GM21529 (cell line): ENCODE measurements around the gene PHF5A.

Experiments
- ATAC-seq: cut with Tn5 transposase; IDR thresholded peaks from one replicate; pipeline ENCODE4 v1.9.1; 2021; ENCODE audit not compliant: unreplicated experiment

Gene PHF5A

GRCh38 chr22:41468381-41469217, at the start of gene PHF5A, which contains the start of gene ACO2:
TSS of gene PHF5A (minus strand) at chr22:41468692. CDS start at chr22:41468653, 39 bp downstream.
TSS of gene ACO2 (plus strand) at chr22:41469117. CDS start at chr22:41469147, 30 bp downstream.
- peak; percentile 83 for ATAC-seq

- no peak for ATAC-seq
Measured at GRCh38 chr22:41518048-41518347, 49.5 kb upstream of the PHF5A start.

GRCh38 chr22:41517172-41518047, 48.9 kb upstream of the PHF5A start:
- no peak for ATAC-seq

DNA sequence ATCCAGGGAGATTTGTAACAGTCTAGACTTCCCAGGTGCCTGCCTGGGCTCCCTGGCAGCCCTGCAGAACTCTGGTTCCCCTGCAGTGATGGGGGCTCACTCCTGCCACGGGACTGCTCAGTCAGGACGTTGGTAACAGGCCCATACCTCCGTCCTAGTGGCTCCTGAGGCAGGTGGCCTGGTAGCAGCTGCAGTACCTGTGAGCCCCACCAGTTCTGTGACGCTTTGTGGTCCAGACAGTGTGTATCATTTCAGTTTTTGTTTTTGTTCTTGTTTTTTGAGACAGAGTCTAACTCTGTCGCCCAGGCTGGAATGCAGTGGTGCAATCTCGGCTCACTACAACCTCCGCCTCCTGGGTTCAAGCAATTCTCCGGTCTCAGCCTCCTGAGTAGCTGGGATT, 48.0 kb upstream of the PHF5A start:
- no peak for ATAC-seq

DNA sequence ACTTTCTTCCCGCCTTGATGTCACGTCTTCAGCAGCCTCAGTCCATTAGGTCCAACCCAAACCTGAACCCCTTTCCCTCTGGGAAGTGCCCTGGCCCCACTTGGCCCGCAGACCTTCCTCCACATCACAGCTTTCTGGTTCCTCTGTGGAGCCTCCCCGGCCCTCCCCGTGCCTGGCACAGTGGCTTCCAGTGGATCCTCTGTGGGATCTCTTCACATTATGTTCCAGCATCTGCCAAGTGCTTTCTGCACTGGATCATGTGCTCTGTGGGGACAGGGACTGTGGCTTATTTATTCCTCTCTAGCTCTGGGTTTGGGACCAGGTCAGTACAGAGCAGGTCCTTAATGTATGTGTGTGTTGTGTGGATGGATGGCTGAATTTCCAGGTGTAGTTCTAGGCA, 44.9 kb upstream of the PHF5A start:
- ATAC-seq = no peak

GRCh38 chr22:41512421-41513194, 44.1 kb upstream of the PHF5A start:
- ATAC-seq = no peak

- ATAC-seq = no peak
Measured at GRCh38 chr22:41511521-41511968, 43.1 kb upstream of the PHF5A start.

- no peak for ATAC-seq
Measured at GRCh38 chr22:41508770-41509170, 40.3 kb upstream of the PHF5A start.

- no peak for ATAC-seq
Measured at GRCh38 chr22:41507330-41508063, 39.0 kb upstream of the PHF5A start.

GRCh38 chr22:41505511-41506220, 37.2 kb upstream of the PHF5A start:
- no peak for ATAC-seq

DNA sequence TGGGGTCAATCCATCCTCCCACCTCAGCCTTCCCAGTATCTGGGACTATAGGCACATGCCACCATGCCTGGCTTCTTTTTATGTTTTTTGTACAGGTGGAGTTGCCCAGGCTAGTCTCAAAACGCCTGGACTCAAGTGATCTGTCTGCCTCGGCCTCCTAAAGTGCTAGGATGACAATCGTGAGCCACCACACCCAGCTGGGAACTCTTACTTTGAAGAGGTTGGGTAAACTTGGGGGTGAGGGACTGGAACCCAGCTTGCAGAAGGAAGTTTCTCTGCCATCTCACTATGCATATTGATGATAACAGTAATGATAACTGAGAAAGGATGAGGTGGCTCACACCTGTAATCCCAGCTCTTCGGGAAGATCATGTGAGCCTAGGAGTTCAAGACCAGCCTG, 36.3 kb upstream of the PHF5A start:
- ATAC-seq = no peak

DNA sequence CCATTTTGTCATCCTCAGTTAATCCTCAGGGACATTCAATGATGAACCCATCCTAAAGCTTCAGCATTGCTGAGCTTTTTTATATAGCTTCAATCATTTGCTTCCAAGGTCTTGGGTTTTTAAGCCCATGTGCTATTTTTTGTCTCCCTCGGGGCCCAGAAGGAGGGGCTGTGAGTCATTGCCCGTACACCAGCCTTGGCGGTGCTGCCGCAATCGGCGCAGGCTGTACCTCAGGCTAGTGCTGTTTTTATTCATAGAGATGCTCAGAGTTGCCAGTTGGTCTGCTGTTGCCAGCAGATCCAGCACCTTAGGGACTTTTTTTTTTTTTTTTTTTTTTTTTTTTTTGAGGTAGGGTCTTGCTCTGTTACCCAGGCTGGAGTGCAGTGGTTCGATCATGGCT, 35.9 kb upstream of the PHF5A start:
- ATAC-seq = no peak

GRCh38 chr22:41501209-41501608, 32.7 kb upstream of the PHF5A start:
- ATAC-seq = no peak

DNA sequence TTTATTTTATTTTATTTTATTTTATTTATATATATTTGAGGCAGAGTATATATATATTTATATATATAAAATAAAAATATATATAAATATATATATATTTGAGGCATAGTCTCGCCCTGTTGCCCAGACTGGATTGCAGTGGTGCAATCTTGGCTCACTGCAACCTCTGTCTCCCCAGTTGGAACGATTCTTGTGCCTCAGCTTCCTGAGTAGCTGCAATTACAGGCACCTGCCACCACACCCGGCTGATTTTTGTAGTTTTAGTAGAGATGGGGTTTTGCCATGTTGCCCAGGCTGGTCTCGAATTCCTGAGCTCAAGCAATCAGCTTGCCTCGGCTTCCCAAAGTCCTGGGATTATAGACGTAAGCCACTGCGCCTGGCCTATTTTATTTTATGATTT, 31.8 kb upstream of the PHF5A start:
- no peak for ATAC-seq

DNA sequence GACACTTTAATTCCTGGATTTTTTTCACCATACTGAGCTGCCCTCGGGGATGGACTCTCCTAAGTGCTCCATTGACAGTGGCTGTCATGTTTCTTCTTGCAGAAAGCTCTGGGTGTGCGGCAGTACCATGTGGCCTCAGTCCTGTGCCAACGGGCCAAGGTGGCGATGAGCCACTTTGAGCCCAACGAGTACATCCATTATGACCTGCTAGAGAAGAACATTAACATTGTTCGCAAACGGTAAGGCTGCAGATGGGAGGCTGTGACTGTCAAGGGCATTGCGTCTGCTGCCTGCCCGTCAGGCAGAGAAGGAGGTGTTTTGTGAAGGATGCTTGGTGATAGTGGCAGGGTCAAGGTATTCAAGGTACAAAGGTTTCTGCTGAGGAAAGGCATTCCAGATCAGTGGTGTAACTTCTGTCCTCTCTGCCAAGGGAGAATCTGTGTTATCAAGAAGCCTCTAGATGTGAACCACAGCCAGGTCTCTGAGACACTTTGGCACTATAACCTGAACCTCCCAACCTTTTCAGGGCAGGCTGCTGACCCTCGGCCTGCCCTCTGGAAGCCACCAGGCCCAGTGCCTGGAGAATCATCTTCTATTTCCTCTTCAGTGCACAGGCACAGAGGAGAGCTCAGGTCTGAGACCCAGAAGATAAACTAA, 31.3 kb upstream of the PHF5A start:
- no peak for ATAC-seq

- ATAC-seq = no peak
Measured at GRCh38 chr22:41498303-41498835, 29.9 kb upstream of the PHF5A start.

DNA sequence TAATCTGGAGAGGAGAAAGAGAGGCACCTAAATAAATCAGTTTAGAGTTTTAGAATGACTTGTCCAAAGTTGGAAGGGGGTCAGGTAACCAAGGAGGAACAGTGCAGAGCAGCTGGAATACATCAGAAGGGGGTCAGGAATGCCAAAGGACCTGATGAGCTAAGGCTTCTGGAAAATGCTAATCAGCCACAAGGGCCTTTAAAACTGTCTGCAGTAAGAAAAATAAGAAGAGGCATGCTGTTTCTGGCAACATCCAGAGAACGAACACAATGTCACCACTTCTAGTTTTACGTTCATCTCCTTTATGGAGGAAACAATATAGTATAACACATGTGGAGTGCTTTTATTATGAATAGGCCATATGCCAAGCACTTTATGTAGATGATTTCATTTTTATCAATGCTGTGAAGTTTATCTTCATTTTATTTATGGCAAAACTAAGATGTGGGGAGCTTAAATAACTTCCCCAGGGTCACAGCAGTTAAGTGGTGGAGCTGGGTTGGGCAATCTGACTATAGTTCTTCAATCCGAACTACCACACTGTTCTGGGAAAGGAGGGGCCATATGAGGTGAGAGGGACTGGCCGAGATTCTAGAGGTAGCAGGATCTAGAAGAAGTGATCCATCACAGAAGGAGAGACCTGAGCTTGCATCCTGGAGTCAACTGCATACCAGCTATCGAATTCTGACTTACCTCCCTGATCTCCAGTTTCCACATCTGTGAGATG, 23.0 kb upstream of the PHF5A start:
- ATAC-seq = no peak

- ATAC-seq = no peak
Measured at GRCh38 chr22:41488596-41489385, 20.3 kb upstream of the PHF5A start.
